Esophagus muscularis mucosa (tissue), 3 donors: ENCODE measurements around the gene TSPO.

ENCODE experiments used
- POLR2A ChIP-seq: fragments of 450-650 bp; IDR thresholded peaks from one replicate; pipeline ENCODE4 v1.6.1; 2017; ENCODE audit warnings: antibody characterized with exemption, moderate library complexity, mild to moderate bottlenecking, low read depth
- POLR2AphosphoS5 ChIP-seq, 2 donors: sonication (generic); formaldehyde crosslinking; IDR thresholded peaks; one replicate each; pipeline ENCODE4 v1.6.1; 2017; ENCODE audit warnings: antibody characterized with exemption in 2 of 2
- TF ChIP-seq, protein P1 (sequence below), 3 experiments: fragments of 200-600 bp in 2 of 3; fragments of 450-650 bp in 1 of 3; sonication (generic) in 2 of 3; IDR thresholded peaks; one replicate each; pipeline ENCODE4 v1.5.1; 2017 to 2019; ENCODE audit warnings: antibody characterized with exemption in 3 of 3, mild to moderate bottlenecking in 2 of 3, moderate library complexity in 1 of 3

GRCh38 chr22:43153899-43154298, 2.5 kb downstream of the TSPO start:
- TF ChIP-seq, protein P1, sequence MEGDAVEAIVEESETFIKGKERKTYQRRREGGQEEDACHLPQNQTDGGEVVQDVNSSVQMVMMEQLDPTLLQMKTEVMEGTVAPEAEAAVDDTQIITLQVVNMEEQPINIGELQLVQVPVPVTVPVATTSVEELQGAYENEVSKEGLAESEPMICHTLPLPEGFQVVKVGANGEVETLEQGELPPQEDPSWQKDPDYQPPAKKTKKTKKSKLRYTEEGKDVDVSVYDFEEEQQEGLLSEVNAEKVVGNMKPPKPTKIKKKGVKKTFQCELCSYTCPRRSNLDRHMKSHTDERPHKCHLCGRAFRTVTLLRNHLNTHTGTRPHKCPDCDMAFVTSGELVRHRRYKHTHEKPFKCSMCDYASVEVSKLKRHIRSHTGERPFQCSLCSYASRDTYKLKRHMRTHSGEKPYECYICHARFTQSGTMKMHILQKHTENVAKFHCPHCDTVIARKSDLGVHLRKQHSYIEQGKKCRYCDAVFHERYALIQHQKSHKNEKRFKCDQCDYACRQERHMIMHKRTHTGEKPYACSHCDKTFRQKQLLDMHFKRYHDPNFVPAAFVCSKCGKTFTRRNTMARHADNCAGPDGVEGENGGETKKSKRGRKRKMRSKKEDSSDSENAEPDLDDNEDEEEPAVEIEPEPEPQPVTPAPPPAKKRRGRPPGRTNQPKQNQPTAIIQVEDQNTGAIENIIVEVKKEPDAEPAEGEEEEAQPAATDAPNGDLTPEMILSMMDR (IDR thresholded peaks at IDR 0.05), result no peak
- no peak for TF ChIP-seq POLR2A
- no peak for TF ChIP-seq POLR2AphosphoS5 (IDR thresholded peaks at IDR 0.05)
